Measurements from ENCODE around the gene CAMK2B. TPM values are rescaled to one million over a fixed set of nuclear protein-coding genes. Genes with fewer than 3 reads are reported as not detected.

The CAMK2B gene
- total RNA-seq, 1 experiment from 2014 or later: not detected

GRCh38 chr7:44284216-44284615 lies 41.2 kb downstream of the CAMK2B start:
- Mint-ChIP-seq H3K4me3 (ENCODE audit: unreplicated experiment) (no peak overlapping the region), H3K27me3 (ENCODE audit: insufficient read depth, unreplicated experiment) (no peaks in the 10 kb centered on the region), H3K9me3 (ENCODE audit: unreplicated experiment) (no peaks in the 10 kb centered on the region), H3K4me1 (ENCODE audit: low read depth, unreplicated experiment) (no peaks in the 10 kb centered on the region), H3K27ac (ENCODE audit: unreplicated experiment) (no peak overlapping the region), H3K36me3 (ENCODE audit: insufficient read depth, unreplicated experiment) (no peaks in the 10 kb centered on the region)
- H3K36me3 ChIP-seq (ENCODE audit: control insufficient read depth, insufficient read depth, low read length): no peaks in the 10 kb centered on the region
- TF ChIP-seq, protein P1, sequence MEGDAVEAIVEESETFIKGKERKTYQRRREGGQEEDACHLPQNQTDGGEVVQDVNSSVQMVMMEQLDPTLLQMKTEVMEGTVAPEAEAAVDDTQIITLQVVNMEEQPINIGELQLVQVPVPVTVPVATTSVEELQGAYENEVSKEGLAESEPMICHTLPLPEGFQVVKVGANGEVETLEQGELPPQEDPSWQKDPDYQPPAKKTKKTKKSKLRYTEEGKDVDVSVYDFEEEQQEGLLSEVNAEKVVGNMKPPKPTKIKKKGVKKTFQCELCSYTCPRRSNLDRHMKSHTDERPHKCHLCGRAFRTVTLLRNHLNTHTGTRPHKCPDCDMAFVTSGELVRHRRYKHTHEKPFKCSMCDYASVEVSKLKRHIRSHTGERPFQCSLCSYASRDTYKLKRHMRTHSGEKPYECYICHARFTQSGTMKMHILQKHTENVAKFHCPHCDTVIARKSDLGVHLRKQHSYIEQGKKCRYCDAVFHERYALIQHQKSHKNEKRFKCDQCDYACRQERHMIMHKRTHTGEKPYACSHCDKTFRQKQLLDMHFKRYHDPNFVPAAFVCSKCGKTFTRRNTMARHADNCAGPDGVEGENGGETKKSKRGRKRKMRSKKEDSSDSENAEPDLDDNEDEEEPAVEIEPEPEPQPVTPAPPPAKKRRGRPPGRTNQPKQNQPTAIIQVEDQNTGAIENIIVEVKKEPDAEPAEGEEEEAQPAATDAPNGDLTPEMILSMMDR (IDR thresholded peaks at IDR 0.05; ENCODE audit: insufficient read depth in 1 of 2, low read depth in 1 of 2, low read length in 1 of 2, severe bottlenecking in 1 of 2, unreplicated experiment in 1 of 2): no peak
- ChIA-PET CTCF (no interaction called here), POLR2A (no interaction called here)
- no peak overlapping the region for H3K4me3 ChIP-seq (ENCODE audit: low read depth, low read length)
- DNase-seq: peak in 1 of 2 experiments; percentile 21
- no peaks in the 10 kb centered on the region for H3K4me1 ChIP-seq
- intact Hi-C loops (cut with micrococcal nuclease; ENCODE audit: unreplicated experiment): no loop called here
- no TSS peak for BruUV-seq (replicated peaks)
- H3K27me3 ChIP-seq (replicated peaks; ENCODE audit: control insufficient read depth, insufficient read depth, low read length): no peaks in the 10 kb centered on the region
- H3K9me3 ChIP-seq: no peaks in the 10 kb centered on the region

GRCh38 chr7:44283381-44284211 lies 41.8 kb downstream of the CAMK2B start:
- Histone ChIP-seq H3K27me3 (replicated peaks; ENCODE audit: control insufficient read depth, insufficient read depth, low read length) (no peaks in the 10 kb centered on the region), H3K36me3 (ENCODE audit: control insufficient read depth, insufficient read depth, low read length) (no peaks in the 10 kb centered on the region), H3K4me3 (ENCODE audit: low read depth, low read length) (no peak overlapping the region), H3K9me3 (no peaks in the 10 kb centered on the region), H3K4me1 (no peaks in the 10 kb centered on the region)
- TF ChIP-seq, protein P1 (IDR thresholded peaks at IDR 0.05; ENCODE audit: insufficient read depth in 1 of 2, low read depth in 1 of 2, low read length in 1 of 2, severe bottlenecking in 1 of 2, unreplicated experiment in 1 of 2): no peak
- Mint-ChIP-seq H3K36me3 (ENCODE audit: insufficient read depth, unreplicated experiment) (no peaks in the 10 kb centered on the region), H3K4me1 (ENCODE audit: low read depth, unreplicated experiment) (no peaks in the 10 kb centered on the region), H3K4me3 (ENCODE audit: unreplicated experiment) (no peak overlapping the region), H3K27me3 (ENCODE audit: insufficient read depth, unreplicated experiment) (no peaks in the 10 kb centered on the region), H3K27ac (ENCODE audit: unreplicated experiment) (no peak overlapping the region), H3K9me3 (ENCODE audit: unreplicated experiment) (no peaks in the 10 kb centered on the region)
- intact Hi-C loops (cut with micrococcal nuclease; ENCODE audit: unreplicated experiment): no loop called here
- peak in 1 of 2 experiments; percentile 25 for DNase-seq
- no TSS peak for BruUV-seq (replicated peaks)
- ChIA-PET CTCF (no interaction called here), POLR2A (no interaction called here)

DNA sequence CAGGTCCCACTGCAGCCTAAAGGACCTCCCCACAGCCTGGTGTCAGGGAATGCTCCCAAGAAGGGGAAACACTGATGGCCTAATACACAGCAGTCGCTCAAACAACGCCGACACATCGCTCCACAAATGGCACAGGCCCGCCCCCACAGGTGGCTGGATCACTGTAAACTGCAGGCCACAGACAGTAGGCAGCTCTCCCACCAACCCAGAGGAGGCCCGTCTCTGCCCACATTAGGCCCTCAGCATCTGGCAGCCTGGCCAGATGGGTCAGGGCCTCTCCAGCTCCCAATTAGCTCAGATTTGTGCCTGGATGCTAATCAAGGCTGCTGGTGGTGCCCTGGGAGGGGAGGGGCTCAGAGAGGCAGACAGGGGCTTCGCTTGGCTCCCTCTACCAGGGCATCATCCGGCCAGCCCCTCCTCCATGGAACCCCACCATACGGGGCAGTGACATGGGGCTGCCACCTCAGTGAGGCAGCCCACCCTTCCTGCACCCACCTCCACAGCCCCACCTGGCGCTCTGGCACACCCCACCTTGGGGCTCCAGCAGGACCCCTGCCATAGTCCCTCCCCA lies 42.7 kb downstream of the CAMK2B start:
- intact Hi-C loops (cut with micrococcal nuclease; ENCODE audit: unreplicated experiment): no loop called here
- Mint-ChIP-seq H3K9me3 (ENCODE audit: unreplicated experiment) (no peaks in the 10 kb centered on the region), H3K4me1 (ENCODE audit: low read depth, unreplicated experiment) (no peaks in the 10 kb centered on the region), H3K27ac (ENCODE audit: unreplicated experiment) (no peak overlapping the region), H3K27me3 (ENCODE audit: insufficient read depth, unreplicated experiment) (no peaks in the 10 kb centered on the region), H3K4me3 (ENCODE audit: unreplicated experiment) (no peak overlapping the region), H3K36me3 (ENCODE audit: insufficient read depth, unreplicated experiment) (no peaks in the 10 kb centered on the region)
- Histone ChIP-seq H3K27me3 (replicated peaks; ENCODE audit: control insufficient read depth, insufficient read depth, low read length) (no peaks in the 10 kb centered on the region), H3K9me3 (no peaks in the 10 kb centered on the region), H3K4me1 (no peaks in the 10 kb centered on the region), H3K36me3 (ENCODE audit: control insufficient read depth, insufficient read depth, low read length) (no peaks in the 10 kb centered on the region), H3K4me3 (ENCODE audit: low read depth, low read length) (no peak overlapping the region)
- TF ChIP-seq, protein P1 (IDR thresholded peaks at IDR 0.05; ENCODE audit: insufficient read depth in 1 of 2, low read depth in 1 of 2, low read length in 1 of 2, severe bottlenecking in 1 of 2, unreplicated experiment in 1 of 2): no peak
- DNase-seq: peak in 1 of 2 experiments; percentile 21
- ChIA-PET POLR2A (no interaction called here), CTCF (no interaction called here)
- no TSS peak for BruUV-seq (replicated peaks)

Data from Caco-2 (cell line).